ENCODE measurements around the gene MAML2.
A peak's percentile ranks its signal among the peaks of the same experiment; 100 is the strongest.

MAML2 gene

GRCh38 chr11:96265972-96266371, 77.0 kb downstream of the MAML2 start:
- DNase-seq: no peak

GRCh38 chr11:96265220-96265737, 77.7 kb downstream of the MAML2 start:
- DNase-seq: no peak

- DNase-seq: no peak
These were observed 78.6 kb downstream of the MAML2 start for GRCh38 chr11:96264364-96264763.

GRCh38 chr11:96263238-96263763, 79.7 kb downstream of the MAML2 start:
- DNase-seq: peak in 1 of 2 experiments; percentile 44

GRCh38 chr11:96260532-96260931, 82.5 kb downstream of the MAML2 start:
- no peak for DNase-seq

GRCh38 chr11:96260067-96260511, 82.9 kb downstream of the MAML2 start:
- no peak for DNase-seq

GRCh38 chr11:96259134-96259830, 83.7 kb downstream of the MAML2 start:
- no peak for DNase-seq

- DNase-seq: no peak
These were observed 84.7 kb downstream of the MAML2 start for GRCh38 chr11:96257972-96258934.

- no peak for DNase-seq
These were observed 86.0 kb downstream of the MAML2 start for GRCh38 chr11:96257036-96257435.

GRCh38 chr11:96256215-96257011, 86.6 kb downstream of the MAML2 start:
- no peak for DNase-seq

- no peak for DNase-seq
These were observed 88.1 kb downstream of the MAML2 start for GRCh38 chr11:96254854-96255253.

GRCh38 chr11:96254087-96254486, 88.9 kb downstream of the MAML2 start:
- DNase-seq: no peak

- peak in 1 of 2 experiments; percentile 36 for DNase-seq
These were observed 96.1 kb downstream of the MAML2 start for GRCh38 chr11:96246718-96247552.

- DNase-seq: peak; percentile 96 to 99
These were observed 99.9 kb downstream of the MAML2 start for GRCh38 chr11:96242971-96243647.

GRCh38 chr11:96242191-96242847, 100.7 kb downstream of the MAML2 start:
- DNase-seq: no peak

GRCh38 chr11:96241331-96241841, 101.6 kb downstream of the MAML2 start:
- no peak for DNase-seq

GRCh38 chr11:96238563-96239135, 104.3 kb downstream of the MAML2 start:
- no peak for DNase-seq

GRCh38 chr11:96237766-96238266, 105.2 kb downstream of the MAML2 start:
- no peak for DNase-seq

GRCh38 chr11:96235751-96236150, 107.2 kb downstream of the MAML2 start:
- DNase-seq: no peak
